HG03575 (cell line): ENCODE measurements around the gene SCN2B.
"Not testable (repeated sequence)": the region's sequence is repeated elsewhere in the genome, so short reads cannot be mapped to it uniquely, and the experiment has no call there.

Source experiments
- ATAC-seq: cut with Tn5 transposase; IDR thresholded peaks from one replicate; pipeline ENCODE4 v1.9.1; 2021; ENCODE audit not compliant: unreplicated experiment, insufficient number of reproducible peaks, low FRiP score; ENCODE audit errors: extremely low read depth

SCN2B gene

DNA sequence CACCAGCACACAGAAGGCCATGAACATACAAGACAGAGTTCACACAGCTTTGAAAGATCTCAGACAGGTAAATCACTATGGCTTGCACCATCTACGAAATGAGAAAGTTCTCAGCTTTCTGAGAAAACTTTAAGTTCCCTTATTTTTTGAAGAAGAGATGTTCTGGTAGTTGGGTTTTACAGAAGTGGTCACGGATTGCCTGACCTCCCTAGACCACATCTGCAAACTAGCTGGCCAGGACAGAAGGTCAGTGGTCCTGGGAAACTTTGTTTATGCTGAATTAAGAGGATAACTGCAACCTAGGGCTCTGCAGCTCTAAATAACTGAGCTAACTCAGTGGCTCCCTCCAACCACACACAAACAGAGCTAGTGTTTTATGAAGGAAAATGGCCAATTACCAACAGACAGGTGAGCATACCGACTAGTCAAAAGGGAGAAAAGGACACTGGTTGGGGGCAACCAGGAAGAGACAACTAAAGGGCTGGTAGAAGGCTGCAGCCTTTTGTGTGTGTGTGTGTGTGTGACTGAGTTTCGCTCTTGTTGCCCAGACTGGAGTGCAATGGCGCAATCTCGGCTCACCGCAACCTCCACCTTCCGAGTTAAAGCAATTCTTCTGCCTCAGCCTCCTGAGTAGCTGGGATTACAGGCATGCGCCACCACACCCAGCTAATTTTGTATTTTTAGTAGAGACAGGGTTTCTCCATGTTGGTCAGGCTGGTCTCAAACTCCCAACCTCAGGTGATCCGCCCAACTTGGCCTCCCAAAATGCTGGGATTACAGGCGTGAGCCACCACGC lies 8.5 kb upstream of the SCN2B start:
- no peak for ATAC-seq

DNA sequence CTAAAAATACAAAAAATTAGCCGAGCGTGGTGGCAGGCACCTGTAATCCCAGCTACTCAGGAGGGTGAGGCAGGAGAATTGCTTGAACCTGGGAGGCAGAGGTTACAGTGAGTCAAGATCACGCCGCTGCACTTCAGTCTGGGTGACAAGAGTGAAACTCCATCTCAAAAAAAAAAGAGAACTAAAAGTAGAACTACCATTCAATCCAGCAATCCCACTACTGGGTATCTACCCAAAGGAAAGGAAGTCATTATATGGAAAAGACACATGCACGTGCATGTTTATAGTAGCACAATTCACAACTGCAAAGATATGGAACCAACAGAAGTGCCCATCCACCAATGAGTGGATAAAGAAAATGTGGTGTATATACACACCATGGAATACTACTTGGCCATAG lies 7.3 kb upstream of the SCN2B start:
- not testable (repeated sequence) for ATAC-seq

DNA sequence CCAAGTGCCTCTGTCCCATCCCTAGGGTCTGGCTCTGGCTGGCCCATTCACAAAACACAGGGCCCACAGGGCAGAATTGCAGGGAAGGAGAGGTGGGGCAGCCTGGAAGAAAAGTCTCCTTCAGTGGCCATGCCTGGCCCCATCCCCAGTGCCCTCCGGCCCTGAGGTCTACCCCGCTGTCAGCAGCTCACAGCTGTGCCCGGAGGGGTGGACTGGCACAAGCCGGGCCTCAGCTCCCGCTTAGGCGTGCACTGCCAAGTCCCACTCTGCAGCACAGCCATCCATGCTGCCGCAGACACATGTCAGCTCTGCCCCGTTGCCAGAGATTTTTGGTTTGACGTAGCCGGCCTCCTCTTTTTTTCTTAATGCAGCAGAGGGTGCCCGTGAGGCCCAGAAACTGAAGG lies 3.9 kb upstream of the SCN2B start:
- ATAC-seq, result no peak

DNA sequence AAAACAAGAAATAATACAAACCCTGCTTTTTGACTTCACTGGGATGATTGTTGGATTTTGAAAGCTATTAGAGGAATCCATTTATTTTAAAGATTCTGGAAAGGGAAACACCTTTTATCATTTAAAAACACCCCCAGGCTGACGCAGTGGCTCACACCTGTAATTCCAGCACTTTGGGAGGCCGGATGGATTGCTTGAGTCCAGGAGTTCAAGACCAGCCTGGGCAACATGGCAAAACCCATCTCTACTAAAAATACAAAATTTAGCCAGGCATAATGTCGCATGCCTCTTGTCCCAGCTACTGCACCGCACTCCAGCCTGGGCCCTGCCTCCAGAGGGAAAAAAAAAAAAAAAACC lies 317 bp upstream of the SCN2B start:
- no peak for ATAC-seq

DNA sequence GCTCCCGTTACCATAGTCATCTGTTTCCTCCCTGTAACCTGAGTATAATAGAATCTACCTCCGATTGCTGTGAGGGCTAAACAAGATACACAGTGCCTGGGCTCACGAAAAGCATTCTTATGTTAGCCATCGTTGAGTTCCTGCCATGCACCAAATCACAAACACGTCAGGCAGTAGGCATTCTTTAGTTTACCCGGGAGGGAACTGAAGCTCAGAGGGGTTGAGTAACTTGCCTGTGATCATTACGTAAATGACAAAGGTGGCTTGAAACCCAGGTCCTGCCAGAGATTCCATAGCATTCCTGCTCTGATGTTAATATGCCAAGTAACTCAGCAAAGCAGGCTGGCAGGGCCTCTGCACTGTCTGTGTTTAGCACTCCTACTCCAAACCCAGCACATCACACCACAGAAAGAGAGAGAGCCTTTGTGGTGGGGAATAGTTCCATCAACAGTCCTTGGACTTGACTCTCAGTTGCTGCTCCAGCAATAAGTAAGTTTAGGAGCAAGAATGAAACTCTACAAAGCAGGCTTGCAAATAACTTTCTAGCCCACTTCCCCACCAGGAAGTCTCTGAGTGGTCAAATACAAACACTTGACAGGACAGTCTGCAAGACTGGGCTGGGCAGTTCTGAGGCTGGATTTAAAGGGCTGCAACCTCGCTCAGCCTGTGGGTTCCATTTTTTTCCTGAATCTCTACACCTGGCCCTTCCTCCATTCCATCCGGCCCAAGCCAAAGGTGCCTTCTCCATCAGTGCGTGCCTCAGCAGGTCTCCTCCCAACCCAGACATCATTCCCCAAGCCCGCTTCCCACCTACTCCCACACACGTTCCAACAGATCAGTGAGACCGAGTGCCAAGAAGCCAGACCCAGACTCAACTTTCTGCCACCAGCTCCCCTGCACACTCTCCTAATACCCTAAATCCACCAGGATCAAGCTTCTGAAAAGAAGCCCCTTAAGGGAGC lies 1.1 kb downstream of the SCN2B start:
- ATAC-seq, result no peak

DNA sequence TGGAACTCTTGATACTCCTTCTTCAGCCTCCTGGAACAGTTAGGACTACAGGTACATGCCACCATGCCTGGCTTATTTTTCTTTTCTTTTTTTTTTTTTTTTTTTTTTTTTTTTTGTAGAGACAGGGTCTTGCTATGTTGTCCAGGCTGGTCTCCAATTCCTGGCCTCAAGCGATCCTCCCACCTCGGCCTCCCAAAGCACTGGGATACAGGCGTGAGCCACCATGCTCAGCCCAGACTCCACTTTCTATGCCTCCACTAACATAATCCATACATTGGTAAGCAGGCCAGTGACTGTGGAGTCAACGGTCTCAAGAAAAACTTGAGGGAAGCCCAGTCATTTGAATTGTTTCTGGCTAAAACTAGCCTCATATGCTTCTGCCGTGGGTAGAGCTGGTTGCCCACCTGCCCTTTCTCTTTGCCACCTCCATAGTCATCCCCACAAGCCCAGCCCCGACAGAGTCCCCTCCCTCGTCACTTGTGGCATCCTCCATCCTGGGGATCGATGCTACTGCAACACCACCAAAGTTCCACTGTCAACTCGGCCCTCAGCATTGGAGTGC lies 2.4 kb downstream of the SCN2B start:
- ATAC-seq, result no peak

DNA sequence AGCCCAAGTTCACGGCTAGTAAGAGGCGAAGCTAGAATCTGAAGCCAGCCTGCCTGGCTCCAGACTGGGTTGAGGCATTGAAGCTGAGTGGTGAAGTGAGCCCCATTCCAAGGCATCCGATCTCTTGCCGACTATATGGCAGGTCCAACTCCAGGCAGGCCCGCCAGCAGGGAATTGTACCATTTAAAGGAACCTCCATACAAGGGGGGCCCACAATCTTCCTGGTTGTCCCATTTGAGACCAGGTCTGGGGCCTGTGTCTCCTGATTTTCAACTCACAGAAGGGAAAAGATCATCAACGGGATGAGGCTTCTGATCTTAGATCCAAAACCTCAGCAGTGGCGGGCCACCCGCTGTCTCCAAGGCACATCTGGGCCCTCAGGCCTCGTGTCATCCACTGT lies 4.1 kb downstream of the SCN2B start:
- ATAC-seq, result no peak

DNA sequence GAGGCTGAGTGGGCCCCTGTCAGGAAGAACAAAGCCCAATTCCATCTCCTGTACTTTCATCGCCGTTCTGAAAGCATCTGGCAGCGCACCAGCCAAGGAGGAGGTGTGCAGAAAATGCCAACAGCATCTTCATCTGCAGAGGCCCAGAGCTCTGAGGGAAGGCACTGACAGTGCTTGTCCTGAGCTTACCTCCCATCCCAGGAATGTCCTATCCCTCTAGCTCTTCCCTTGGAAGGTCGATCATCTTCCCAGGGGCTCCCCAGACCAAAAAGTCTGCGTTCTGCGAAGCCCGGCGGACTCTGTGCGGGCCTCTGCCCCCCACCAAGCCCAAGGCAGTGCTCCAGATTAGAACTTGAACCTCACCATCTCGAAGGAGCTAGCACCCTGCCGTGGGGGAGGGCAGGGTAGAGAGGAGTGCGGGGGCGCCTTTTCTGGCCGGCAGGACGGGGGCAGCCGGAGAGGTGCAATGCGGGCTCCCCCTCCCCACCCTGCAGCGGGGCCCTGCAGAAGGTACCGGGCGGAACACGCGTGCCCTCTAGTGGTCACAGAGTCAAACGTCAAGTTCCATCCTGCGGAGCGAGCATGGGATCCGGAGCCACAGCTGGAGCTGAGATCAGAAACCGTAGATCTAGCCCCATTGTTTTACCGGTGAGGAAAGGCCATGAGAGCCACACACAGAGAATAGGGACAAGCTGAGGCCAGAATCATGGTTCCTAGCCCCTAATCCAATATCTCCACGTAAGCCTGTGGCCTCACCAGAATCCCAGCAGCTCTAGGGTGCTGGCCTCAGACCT lies 5.0 kb downstream of the SCN2B start:
- no peak for ATAC-seq

DNA sequence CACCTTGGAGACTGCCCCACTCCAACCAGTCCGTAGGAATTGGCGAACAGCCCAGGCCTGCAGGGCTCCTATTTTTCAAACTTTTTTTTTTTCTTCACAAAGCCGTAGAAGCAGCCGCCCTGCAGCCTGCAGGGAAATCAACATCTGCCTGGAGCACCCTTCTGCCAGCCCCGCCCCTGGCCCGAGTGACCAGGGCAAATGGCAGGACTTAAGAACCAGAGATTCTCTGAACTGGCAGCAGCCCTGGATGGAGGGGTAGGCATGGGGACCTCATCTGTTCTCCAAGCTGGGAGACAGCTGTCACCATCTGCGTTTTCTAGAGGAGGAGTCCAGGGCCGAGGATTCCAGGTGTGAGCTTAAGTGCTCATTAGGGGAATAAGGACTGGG lies 5.6 kb downstream of the SCN2B start:
- no peak for ATAC-seq

DNA sequence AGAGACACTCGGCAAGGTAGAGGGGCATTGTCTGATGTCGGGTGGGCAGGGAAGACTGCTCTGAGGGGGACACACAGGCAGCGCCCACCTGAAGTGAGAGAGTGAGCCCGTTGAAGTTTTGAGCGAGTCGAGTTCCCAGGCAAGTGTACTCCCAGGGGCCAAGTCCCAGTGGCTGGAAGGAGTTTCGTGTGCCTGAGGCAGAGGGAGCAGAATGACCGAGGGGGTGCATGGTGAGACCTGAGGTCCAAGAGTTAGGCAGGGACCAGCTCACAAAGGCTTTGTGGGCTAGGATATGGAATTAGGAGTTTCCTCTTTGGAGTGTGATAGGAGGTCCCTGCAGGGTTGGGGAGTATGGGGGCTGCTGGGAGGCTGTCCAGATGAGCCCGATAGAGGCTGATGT lies 6.2 kb downstream of the SCN2B start:
- no peak for ATAC-seq

DNA sequence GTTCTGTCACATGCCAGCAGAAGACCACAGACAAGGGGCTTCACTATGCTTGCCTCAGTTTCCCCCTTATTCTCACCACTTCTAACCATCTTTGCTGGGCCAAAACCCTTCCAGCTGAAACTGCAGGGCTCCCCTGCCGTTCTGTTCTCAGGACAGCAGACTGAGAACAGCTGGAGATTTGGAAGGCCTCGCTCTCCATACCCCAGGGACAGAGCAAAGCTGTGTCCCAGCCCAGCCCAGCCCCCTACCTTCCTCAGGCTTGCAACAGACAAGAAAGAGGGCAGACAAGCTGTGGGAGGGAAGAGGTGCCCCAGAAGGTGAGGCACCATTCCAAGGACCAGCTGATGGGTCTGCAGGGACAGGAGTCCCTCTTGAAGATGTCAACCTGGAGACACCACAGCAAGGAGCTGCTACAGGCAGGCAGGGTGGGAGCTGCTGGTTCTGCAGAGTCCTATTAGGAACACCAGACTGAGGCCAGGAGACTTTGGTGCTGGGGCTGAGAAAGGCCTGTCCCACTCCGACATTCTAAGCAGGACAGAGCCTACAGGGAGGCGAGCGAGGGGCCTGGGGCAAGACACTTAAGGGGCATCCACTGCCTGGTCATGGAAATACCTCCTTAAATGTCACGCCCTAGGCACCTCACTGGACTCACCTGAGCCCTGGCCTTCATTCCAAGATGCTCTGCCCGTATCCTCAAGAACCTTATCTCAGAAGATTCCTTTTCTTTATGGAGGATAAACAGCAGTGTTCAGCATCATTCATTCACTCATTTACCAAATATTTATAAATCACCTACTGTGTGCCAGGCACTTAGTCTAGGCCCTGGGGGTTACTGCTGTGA lies 6.9 kb downstream of the SCN2B start:
- ATAC-seq, result no peak

DNA sequence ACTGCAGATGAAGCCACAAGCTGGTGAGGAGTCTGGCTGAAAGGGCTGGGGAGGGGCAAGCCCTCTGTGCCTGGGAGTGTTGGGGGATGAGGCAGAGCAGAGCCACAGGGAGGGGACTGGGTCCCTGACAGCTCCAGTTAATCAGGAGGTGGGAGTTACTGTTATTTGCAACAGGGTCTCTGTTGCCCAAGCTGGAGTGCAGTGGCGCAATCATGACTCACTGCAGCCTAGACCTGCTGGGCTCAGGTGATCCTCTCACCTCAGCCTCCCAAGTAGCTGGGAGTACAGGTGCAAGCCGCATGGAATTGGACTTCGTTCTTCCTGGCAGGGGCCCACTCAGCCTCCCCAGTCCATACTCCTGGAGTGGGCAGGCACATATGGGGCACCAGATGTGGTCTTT lies 7.7 kb downstream of the SCN2B start:
- no peak for ATAC-seq

DNA sequence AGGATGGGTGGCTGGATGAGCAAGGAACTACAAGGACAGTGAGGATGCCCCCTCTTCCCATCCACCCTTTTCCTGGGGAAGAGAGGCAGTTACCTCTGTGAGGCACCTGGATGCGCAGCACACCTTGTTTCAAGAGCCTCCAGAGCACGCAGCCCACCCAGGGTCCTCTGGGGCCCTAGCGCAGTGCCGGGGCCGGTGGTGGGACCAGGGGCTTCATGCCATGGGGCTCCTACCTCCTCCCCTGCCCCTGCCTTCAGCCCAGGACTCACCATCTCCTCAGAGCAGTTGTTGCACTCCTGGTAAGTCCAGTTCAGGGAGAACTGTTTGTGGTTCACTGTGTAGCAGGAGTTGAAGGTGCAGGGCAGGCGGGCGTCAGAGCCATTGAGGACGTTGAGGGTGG lies 8.1 kb downstream of the SCN2B start:
- ATAC-seq, result no peak

DNA sequence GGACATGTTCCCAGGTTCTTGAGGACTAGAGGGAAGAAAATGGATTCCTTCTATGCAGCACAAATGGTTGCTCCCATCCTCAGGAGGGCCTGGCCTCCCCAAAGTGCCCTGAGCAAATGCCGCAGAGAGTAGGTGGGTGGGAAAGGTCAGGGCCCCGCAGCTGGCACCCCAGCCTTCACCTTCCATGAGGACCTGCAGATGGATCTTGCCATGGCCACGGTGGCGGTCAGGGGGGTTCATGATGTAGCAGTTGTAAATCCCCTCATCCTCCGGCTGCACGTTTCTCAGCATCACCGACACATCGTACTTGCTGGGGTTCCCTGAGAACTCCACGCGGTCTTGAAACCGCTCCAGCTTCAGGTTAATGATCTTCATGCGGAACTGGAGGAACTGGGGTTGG lies 8.5 kb downstream of the SCN2B start:
- no peak for ATAC-seq

DNA sequence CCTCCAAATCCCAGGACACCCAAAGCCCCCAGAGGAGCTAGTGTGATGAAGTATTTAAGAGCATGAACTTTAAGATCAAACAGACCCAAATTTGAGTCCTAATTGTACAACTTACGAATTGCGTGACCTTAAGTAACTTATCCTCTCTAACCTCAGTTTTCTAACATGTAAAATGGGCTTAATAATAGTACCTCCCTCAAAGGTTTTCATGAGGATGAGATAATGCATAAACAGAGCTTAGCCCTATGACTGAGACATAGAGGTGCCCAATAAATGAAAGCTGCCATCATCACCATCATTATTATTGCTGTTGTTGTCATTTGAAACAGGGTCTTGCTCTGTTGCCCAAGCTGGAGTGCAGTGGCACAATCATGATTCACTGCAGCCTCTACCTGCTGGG lies 9.2 kb downstream of the SCN2B start:
- ATAC-seq, result no peak

DNA sequence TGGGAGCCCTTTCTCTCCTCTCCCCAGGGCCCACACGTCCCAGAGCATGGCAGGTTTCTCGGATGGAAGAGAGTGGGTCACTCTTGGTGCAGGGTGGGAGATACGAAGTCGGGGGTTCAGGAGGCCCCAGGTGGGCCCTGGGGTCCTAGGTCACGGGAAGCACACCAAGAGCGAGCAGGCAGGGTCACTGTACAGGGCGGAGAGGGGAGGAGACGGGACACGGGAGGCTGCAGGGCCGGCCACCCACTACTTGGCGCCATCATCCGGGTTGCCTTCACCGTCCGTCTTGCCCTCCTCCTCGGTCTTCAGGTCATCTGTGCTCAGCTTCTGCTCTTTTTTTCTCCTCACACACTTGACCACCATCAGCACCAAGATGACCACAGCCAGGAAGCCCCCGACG lies 9.8 kb downstream of the SCN2B start:
- ATAC-seq, result no peak

DNA sequence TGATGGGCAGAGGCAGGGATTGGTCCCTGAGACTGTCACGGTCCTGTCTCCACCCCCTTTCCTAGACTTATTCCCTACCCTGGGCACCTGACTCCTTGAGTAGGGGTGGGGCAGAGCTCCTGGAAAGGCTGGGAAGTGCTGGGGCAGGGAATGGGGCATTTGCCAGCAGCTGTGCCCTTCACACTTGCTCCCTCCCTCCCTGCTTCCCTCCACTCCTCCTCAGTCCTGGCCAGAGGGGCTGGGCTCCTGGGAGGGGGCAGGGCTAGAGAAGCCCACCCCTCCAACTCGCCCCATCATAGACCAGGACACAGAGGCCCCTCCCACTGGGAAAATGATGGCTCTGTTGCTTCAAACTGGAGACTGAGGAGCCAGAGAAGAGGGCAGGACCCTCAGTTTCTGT lies 11.6 kb downstream of the SCN2B start:
- ATAC-seq, result no peak

DNA sequence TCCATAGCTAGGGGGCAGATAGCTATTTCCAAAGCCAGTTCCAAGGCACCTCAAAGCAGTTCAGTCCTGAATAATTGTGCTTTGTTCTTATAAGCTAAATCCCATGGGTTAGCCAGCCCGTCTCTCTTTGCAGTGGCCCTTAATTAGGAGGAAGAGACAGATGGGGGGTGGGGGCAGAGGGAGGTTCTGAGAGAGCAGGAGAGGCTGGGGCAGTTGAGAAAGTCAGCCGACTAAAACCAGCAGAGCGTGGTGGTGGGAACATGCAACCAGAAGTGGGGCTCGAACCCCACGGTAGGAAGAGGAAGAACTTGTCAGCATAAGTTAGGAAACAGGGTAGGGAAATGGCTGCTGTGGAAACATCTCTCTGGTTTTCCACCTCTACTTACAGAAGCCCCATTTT lies 12.9 kb downstream of the SCN2B start:
- no peak for ATAC-seq
